ENCODE measurements around the gene CNIH1. TPM values are rescaled to one million over a fixed set of nuclear protein-coding genes. Genes with fewer than 3 reads are reported as not detected.

The CNIH1 gene
- total RNA-seq, 6 experiments from 2014 or later = 95.9 to 209 (median 157) TPM

GRCh38 chr14:54472315-54472714 lies 31.1 kb upstream of the CNIH1 start:
- Histone ChIP-seq H3K27me3 (no peaks in the 10 kb centered on the region), H3K27ac (no peak overlapping the region), H3K4me1 (peaks cover 0 to 34% (median 0%) of the 10 kb centered on the region in 4 donors), H3K9me3 (no peaks in the 10 kb centered on the region), H3K36me3 (no peaks in the 10 kb centered on the region), H3K4me3 (no peak overlapping the region)
- ATAC-seq = no peak
- DNase-seq = no peak
- 88% methylated on average over 4 of the region's 4 CpGs for WGBS (ENCODE audit: insufficient coverage, low coverage, low lambda C conversion rate, missing lambda C conversion rate)
- no peak for TF ChIP-seq POLR2A (IDR thresholded peaks at IDR 0.05)
- no peak for TF ChIP-seq CTCF (IDR thresholded peaks at IDR 0.05)
- intact Hi-C loops (cut with DNase I) = no loop called here

- no peaks in the 10 kb centered on the region for H3K27me3 ChIP-seq
- no peak overlapping the region for H3K4me3 ChIP-seq
- 77% methylated on average over 4 of the region's 4 CpGs for WGBS (ENCODE audit: insufficient coverage, low coverage, low lambda C conversion rate, missing lambda C conversion rate)
- TF ChIP-seq POLR2A (IDR thresholded peaks at IDR 0.05) (no peak), CTCF (IDR thresholded peaks at IDR 0.05) (no peak)
- DNase-seq (no peak), ATAC-seq (peak; percentile 60 to 91 (median 63))
- H3K9me3 ChIP-seq = no peaks in the 10 kb centered on the region
- H3K4me1 ChIP-seq = peaks cover 0 to 34% (median 0%) of the 10 kb centered on the region in 4 donors
- intact Hi-C loops (cut with DNase I) = no loop called here
- no peaks in the 10 kb centered on the region for H3K36me3 ChIP-seq
- no peak overlapping the region for H3K27ac ChIP-seq
Measured at GRCh38 chr14:54471641-54472040, 30.5 kb upstream of the CNIH1 start.

GRCh38 chr14:54470701-54471100 lies 29.5 kb upstream of the CNIH1 start:
- ATAC-seq = no peak
- intact Hi-C loops (cut with DNase I) = no loop called here
- Histone ChIP-seq H3K9me3 (no peaks in the 10 kb centered on the region), H3K4me3 (no peak overlapping the region), H3K27ac (no peak overlapping the region), H3K36me3 (no peaks in the 10 kb centered on the region), H3K27me3 (no peaks in the 10 kb centered on the region), H3K4me1 (peaks cover 0 to 34% (median 0%) of the 10 kb centered on the region in 4 donors)
- TF ChIP-seq POLR2A (IDR thresholded peaks at IDR 0.05) = no peak
- no peak for TF ChIP-seq CTCF (IDR thresholded peaks at IDR 0.05)
- WGBS (ENCODE audit: insufficient coverage, low coverage, low lambda C conversion rate, missing lambda C conversion rate) = 62% methylated on average over 3 of the region's 4 CpGs
- DNase-seq = no peak

- DNase-seq = no peak
- H3K4me3 ChIP-seq = no peak overlapping the region
- TF ChIP-seq CTCF (IDR thresholded peaks at IDR 0.05) (no peak), POLR2A (IDR thresholded peaks at IDR 0.05) (no peak)
- intact Hi-C loops (cut with DNase I) = no loop called here
- no peaks in the 10 kb centered on the region for H3K27me3 ChIP-seq
- no peaks in the 10 kb centered on the region for H3K36me3 ChIP-seq
- H3K27ac ChIP-seq = no peak overlapping the region
- peaks cover 0 to 14% (median 0%) of the 10 kb centered on the region in 4 donors for H3K4me1 ChIP-seq
- ATAC-seq = no peak
- no peaks in the 10 kb centered on the region for H3K9me3 ChIP-seq
Measured at GRCh38 chr14:54467280-54467679, 26.1 kb upstream of the CNIH1 start.

GRCh38 chr14:54465654-54466053 lies 24.5 kb upstream of the CNIH1 start:
- Histone ChIP-seq H3K4me3 (no peak overlapping the region), H3K27me3 (no peaks in the 10 kb centered on the region), H3K36me3 (no peaks in the 10 kb centered on the region), H3K27ac (no peak overlapping the region), H3K9me3 (no peaks in the 10 kb centered on the region), H3K4me1 (peaks cover 0 to 2% (median 0%) of the 10 kb centered on the region in 4 donors)
- intact Hi-C loops (cut with DNase I) = no loop called here
- TF ChIP-seq CTCF (IDR thresholded peaks at IDR 0.05) (no peak), POLR2A (IDR thresholded peaks at IDR 0.05) (no peak)
- no peak for ATAC-seq
- WGBS (ENCODE audit: insufficient coverage, low coverage, low lambda C conversion rate, missing lambda C conversion rate) = 80% methylated on average over 2 of the region's 4 CpGs
- DNase-seq = no peak
